PC-9 (cell line): Measurements from ENCODE around the gene LGI4. TPM values are rescaled to one million over a fixed set of nuclear protein-coding genes. Genes with fewer than 3 reads are reported as not detected.

Source experiments
- Bru-seq: library from RNA; stranded (reverse); fragments of 400-500 nt; gene quantifications from one replicate; lab custom pipeline; 2021; lab: Mats Ljungman, UMichigan
- BruChase-seq, 2 experiments: library from RNA; stranded (reverse); fragments of 400-500 nt; gene quantifications; one replicate each; lab custom pipeline; 2021; lab: Mats Ljungman, UMichigan
- BruUV-seq: library from RNA; stranded (reverse); fragments of 400-500 nt; replicated peaks from 2 replicates; lab custom pipeline; 2021; lab: Mats Ljungman, UMichigan
- CTCF ChIA-PET: fragments of 300-600 bp; sonication (Branson Sonifier 250); formaldehyde crosslinking; loops from one replicate; lab custom pipeline; 2022; ENCODE audit warnings: antibody characterized with exemption; lab: Charles Lee
- POLR2A ChIA-PET: fragments of 300-600 bp; sonication (Branson Sonifier 250); formaldehyde crosslinking; loops from one replicate; lab custom pipeline; 2022; ENCODE audit warnings: antibody characterized with exemption; ENCODE audit not compliant: unreplicated experiment; lab: Charles Lee
- DNase-seq, 2 experiments: peaks; one replicate each; pipeline versions ENCODE4 v3.0.0 to v3.0.0-alpha.2; 2015 to 2022; ENCODE audit warnings: mixed read lengths in 1 of 2
- H2AFZ ChIP-seq: fragments of 200-600 bp; sonication (generic); 2 replicates; pipeline ENCODE4 v1.8.1; 2017; ENCODE audit warnings: antibody characterized with exemption
- H3F3A ChIP-seq: fragments of 200-600 bp; sonication (generic); 2 replicates; pipeline ENCODE4 v1.8.1; 2017; ENCODE audit warnings: antibody characterized with exemption, mild to moderate bottlenecking, low read depth; ENCODE audit not compliant: insufficient read depth
- H3K27ac ChIP-seq: fragments of 200-600 bp; sonication (generic); 2 replicates; pipeline ENCODE4 v1.6.1; 2016; ENCODE audit warnings: mixed run types
- H3K27me3 ChIP-seq: fragments of 200-600 bp; sonication (generic); 2 replicates; pipeline ENCODE4 v1.6.1; 2016; ENCODE audit warnings: low read depth, mixed run types; ENCODE audit not compliant: insufficient read depth
- H3K36me3 ChIP-seq: fragments of 200-600 bp; sonication (generic); 2 replicates; pipeline ENCODE4 v1.6.1; 2016; ENCODE audit warnings: low read depth, mixed run types
- H3K4me1 ChIP-seq: fragments of 200-600 bp; sonication (generic); replicated peaks from 2 replicates; pipeline ENCODE4 v1.6.1; 2016; ENCODE audit warnings: mixed run types; ENCODE audit not compliant: insufficient read depth
- H3K4me2 ChIP-seq: fragments of 200-600 bp; sonication (generic); 2 replicates; pipeline ENCODE4 v1.6.1; 2017; ENCODE audit warnings: mixed run types
- H3K4me3 ChIP-seq: fragments of 200-600 bp; sonication (generic); 2 replicates; pipeline ENCODE4 v1.6.1; 2016; ENCODE audit warnings: mixed run types
- H3K79me2 ChIP-seq: fragments of 200-600 bp; sonication (generic); 2 replicates; pipeline ENCODE4 v1.6.1; 2017; ENCODE audit warnings: low read depth, mixed run types
- H3K9me2 ChIP-seq: fragments of 200-600 bp; sonication (generic); 2 replicates; pipeline ENCODE4 v1.8.1; 2017; ENCODE audit warnings: mild to moderate bottlenecking; ENCODE audit not compliant: insufficient read depth
- H3K9me3 ChIP-seq: fragments of 200-600 bp; sonication (generic); 2 replicates; pipeline ENCODE4 v1.8.1; 2016; ENCODE audit warnings: low read depth; ENCODE audit not compliant: insufficient read depth
- H4K20me1 ChIP-seq: fragments of 200-600 bp; sonication (generic); 2 replicates; pipeline ENCODE4 v1.8.1; 2017; ENCODE audit not compliant: insufficient read depth
- CTCF ChIP-seq: fragments of 200-600 bp; sonication (generic); conservative IDR thresholded peaks from 2 replicates; pipeline ENCODE4 v1.6.1; 2017; ENCODE audit warnings: mixed run types, antibody characterized with exemption, mild to moderate bottlenecking, moderate library complexity
- EZH2 ChIP-seq: fragments of 200-600 bp; sonication (generic); IDR thresholded peaks from 2 replicates; pipeline ENCODE4 v1.8.0; 2017; ENCODE audit warnings: antibody characterized with exemption, low read depth
- intact Hi-C: fragments of 100-400 bp; cut with micrococcal nuclease; formaldehyde crosslinking; loops from one replicate; pipeline ENCODE4 v1.10.0; 2022; ENCODE audit not compliant: unreplicated experiment
- long read RNA-seq: library from polyadenylated mRNA; stranded (forward); transcript quantifications from one replicate; pipeline ENCODE4 v2.0.0, GENCODE V29; 2022
- total RNA-seq: library from RNA; stranded (reverse); gene quantifications from 2 replicates; pipeline ENCODE4 v1.2.3, GENCODE V29; 2021

LGI4 gene
- total RNA-seq (1.2 and 1.3 TPM in 2 replicates), Bru-seq, nascent RNA (percentile 20 among the genes with signal in this experiment), BruChase-seq, experiment 1, labeled RNA remaining after a 2-hour chase (percentile 11 among the genes with signal in this experiment), BruChase-seq, experiment 2, labeled RNA remaining after a 6-hour chase (percentile 32 among the genes with signal in this experiment)
- long read RNA-seq: 0 reads

- no peak within 1 kb of the TSS for H2AFZ ChIP-seq
- no peak within 1 kb of the TSS for H3K4me2 ChIP-seq
- no peaks in the 10 kb centered on the region for H4K20me1 ChIP-seq
- no peaks in the 10 kb centered on the region for H3K79me2 ChIP-seq
- no TSS peak for BruUV-seq
- no peak for TF ChIP-seq CTCF
- TF ChIP-seq EZH2: no peak
- no peaks in the 10 kb centered on the region for H3K9me2 ChIP-seq
- H3K36me3 ChIP-seq: no peaks in the 10 kb centered on the region
- POLR2A ChIA-PET: no interaction called here
- H3K4me1 ChIP-seq: peaks cover 8% of the 10 kb centered on the region; the same call in 1 of the 2 replicates
- no peaks in the 10 kb centered on the region for H3K27me3 ChIP-seq
- CTCF ChIA-PET: no interaction called here
- H3K27ac ChIP-seq: no peak within 1 kb of the TSS
- no peaks in the 10 kb centered on the region for H3F3A ChIP-seq
- DNase-seq: no peak
- H3K9me3 ChIP-seq: no peaks in the 10 kb centered on the region; the same call in 1 of the 2 replicates
- intact Hi-C loops: loop anchor here (1.0 kb wide), 2 partner anchors 20 to 67 kb away; no protein-coding TSS in a partner anchor
- no peak within 1 kb of the TSS for H3K4me3 ChIP-seq
Measured at GRCh38 chr19:35134601-35135242, at the start of gene LGI4. Gene LGI4, minus strand, starts transcription at chr19:35135059. Its CDS starts 379 bp downstream, at chr19:35134680.

GRCh38 chr19:35184267-35184666 lies 49.4 kb upstream of the LGI4 start:
- Histone ChIP-seq H3K4me1 (no peaks in the 10 kb centered on the region), H3K4me3 (no peak overlapping the region), H3K9me2 (no peaks in the 10 kb centered on the region), H2AFZ (no peak overlapping the region), H3F3A (no peaks in the 10 kb centered on the region), H4K20me1 (no peaks in the 10 kb centered on the region), H3K27ac (no peak overlapping the region), H3K36me3 (no peaks in the 10 kb centered on the region), H3K79me2 (no peaks in the 10 kb centered on the region), H3K27me3 (no peaks in the 10 kb centered on the region), H3K9me3 (no peaks in the 10 kb centered on the region; the same call in 1 of the 2 replicates), H3K4me2 (no peak overlapping the region)
- no peak for TF ChIP-seq EZH2
- no peak for TF ChIP-seq CTCF
- ChIA-PET POLR2A (no interaction called here), CTCF (no interaction called here)
- DNase-seq: no peak
- no TSS peak for BruUV-seq
- intact Hi-C loops: no loop called here

GRCh38 chr19:35181387-35181786 lies 46.5 kb upstream of the LGI4 start:
- H3K9me2 ChIP-seq: no peaks in the 10 kb centered on the region
- no peak overlapping the region for H2AFZ ChIP-seq
- ChIA-PET POLR2A (no interaction called here), CTCF (no interaction called here)
- H3K4me3 ChIP-seq: no peak overlapping the region
- no peaks in the 10 kb centered on the region for H4K20me1 ChIP-seq
- no peak overlapping the region for H3K27ac ChIP-seq
- peaks cover 4% of the 10 kb centered on the region; the same call in 1 of the 2 replicates for H3F3A ChIP-seq
- H3K27me3 ChIP-seq: no peaks in the 10 kb centered on the region
- H3K79me2 ChIP-seq: no peaks in the 10 kb centered on the region
- H3K4me2 ChIP-seq: no peak overlapping the region
- H3K9me3 ChIP-seq: no peaks in the 10 kb centered on the region; the same call in 1 of the 2 replicates
- intact Hi-C loops: no loop called here
- DNase-seq: no peak
- no peak for TF ChIP-seq EZH2
- TF ChIP-seq CTCF: no peak
- BruUV-seq: no TSS peak
- no peaks in the 10 kb centered on the region for H3K36me3 ChIP-seq
- H3K4me1 ChIP-seq: peaks cover 7% of the 10 kb centered on the region
